ENCODE measurements around the gene RRP1.
A peak's percentile ranks its signal among the peaks of the same experiment; 100 is the strongest.

RRP1 gene

GRCh38 chr21:43789276-43790009 is at the start of gene RRP1:
RRP1 (plus strand) TSS chr21:43789577; CDS start chr21:43789630, 53 bp downstream.
- Histone ChIP-seq H3K9ac (ENCODE audit: low read length) (peak within 1 kb of the TSS; percentile 70), H3K27ac (ENCODE audit: low read depth, low read length) (peak within 1 kb of the TSS; percentile 85)

GRCh38 chr21:43739621-43740435 is 49.5 kb upstream of the RRP1 start:
- H3K27ac ChIP-seq (ENCODE audit: low read depth, low read length) = no peak overlapping the region
- H3K4me1 ChIP-seq (ENCODE audit: control insufficient read depth, insufficient read depth, low read length) = no peaks in the 10 kb centered on the region
- H3K27me3 ChIP-seq (ENCODE audit: control insufficient read depth, insufficient read depth, low read length) = no peaks in the 10 kb centered on the region
- H3K9ac ChIP-seq (ENCODE audit: low read length) = no peak overlapping the region
- no peak overlapping the region for H3K4me3 ChIP-seq (ENCODE audit: low read length)
- peaks cover 14% of the 10 kb centered on the region for H3K36me3 ChIP-seq (ENCODE audit: control insufficient read depth, insufficient read depth, low read length)

More at GRCh38 chr21:43789276-43790009, at the start of gene RRP1:
- H3K27me3 ChIP-seq (ENCODE audit: control insufficient read depth, insufficient read depth, low read length) = no peaks in the 10 kb centered on the region
- peaks cover 14% of the 10 kb centered on the region for H3K36me3 ChIP-seq (ENCODE audit: control insufficient read depth, insufficient read depth, low read length)
- peaks cover 5% of the 10 kb centered on the region for H3K4me1 ChIP-seq (ENCODE audit: control insufficient read depth, insufficient read depth, low read length)
- H3K4me3 ChIP-seq (ENCODE audit: low read length) = peak within 1 kb of the TSS; percentile 86

GRCh38 chr21:43740497-43741156 is 48.8 kb upstream of the RRP1 start:
- no peak overlapping the region for H3K27ac ChIP-seq (ENCODE audit: low read depth, low read length)
- H3K27me3 ChIP-seq (ENCODE audit: control insufficient read depth, insufficient read depth, low read length) = no peaks in the 10 kb centered on the region
- H3K9ac ChIP-seq (ENCODE audit: low read length) = no peak overlapping the region
- H3K4me1 ChIP-seq (ENCODE audit: control insufficient read depth, insufficient read depth, low read length) = no peaks in the 10 kb centered on the region
- no peak overlapping the region for H3K4me3 ChIP-seq (ENCODE audit: low read length)
- H3K36me3 ChIP-seq (ENCODE audit: control insufficient read depth, insufficient read depth, low read length) = peaks cover 12% of the 10 kb centered on the region

GRCh38 chr21:43741423-43742096 is 47.8 kb upstream of the RRP1 start:
- Histone ChIP-seq H3K27me3 (ENCODE audit: control insufficient read depth, insufficient read depth, low read length) (no peaks in the 10 kb centered on the region), H3K4me1 (ENCODE audit: control insufficient read depth, insufficient read depth, low read length) (no peaks in the 10 kb centered on the region), H3K4me3 (ENCODE audit: low read length) (no peak overlapping the region), H3K36me3 (ENCODE audit: control insufficient read depth, insufficient read depth, low read length) (peaks cover 16% of the 10 kb centered on the region), H3K9ac (ENCODE audit: low read length) (no peak overlapping the region), H3K27ac (ENCODE audit: low read depth, low read length) (no peak overlapping the region)

GRCh38 chr21:43743947-43744346 is 45.4 kb upstream of the RRP1 start:
- H3K4me3 ChIP-seq (ENCODE audit: low read length) = no peak overlapping the region
- no peak overlapping the region for H3K27ac ChIP-seq (ENCODE audit: low read depth, low read length)
- no peak overlapping the region for H3K9ac ChIP-seq (ENCODE audit: low read length)
- H3K27me3 ChIP-seq (ENCODE audit: control insufficient read depth, insufficient read depth, low read length) = no peaks in the 10 kb centered on the region
- H3K36me3 ChIP-seq (ENCODE audit: control insufficient read depth, insufficient read depth, low read length) = peaks cover 21% of the 10 kb centered on the region
- no peaks in the 10 kb centered on the region for H3K4me1 ChIP-seq (ENCODE audit: control insufficient read depth, insufficient read depth, low read length)

- H3K36me3 ChIP-seq (ENCODE audit: control insufficient read depth, insufficient read depth, low read length) = peaks cover 21% of the 10 kb centered on the region
- no peak overlapping the region for H3K27ac ChIP-seq (ENCODE audit: low read depth, low read length)
- H3K9ac ChIP-seq (ENCODE audit: low read length) = no peak overlapping the region
- H3K4me1 ChIP-seq (ENCODE audit: control insufficient read depth, insufficient read depth, low read length) = no peaks in the 10 kb centered on the region
- no peaks in the 10 kb centered on the region for H3K27me3 ChIP-seq (ENCODE audit: control insufficient read depth, insufficient read depth, low read length)
- no peak overlapping the region for H3K4me3 ChIP-seq (ENCODE audit: low read length)
Measured at GRCh38 chr21:43744725-43745124, 44.7 kb upstream of the RRP1 start.

- H3K27me3 ChIP-seq (ENCODE audit: control insufficient read depth, insufficient read depth, low read length) = no peaks in the 10 kb centered on the region
- no peak overlapping the region for H3K9ac ChIP-seq (ENCODE audit: low read length)
- no peaks in the 10 kb centered on the region for H3K4me1 ChIP-seq (ENCODE audit: control insufficient read depth, insufficient read depth, low read length)
- H3K36me3 ChIP-seq (ENCODE audit: control insufficient read depth, insufficient read depth, low read length) = peaks cover 23% of the 10 kb centered on the region
- H3K27ac ChIP-seq (ENCODE audit: low read depth, low read length) = no peak overlapping the region
- H3K4me3 ChIP-seq (ENCODE audit: low read length) = no peak overlapping the region
Measured at GRCh38 chr21:43745772-43746517, 43.4 kb upstream of the RRP1 start.

- Histone ChIP-seq H3K36me3 (ENCODE audit: control insufficient read depth, insufficient read depth, low read length) (peaks cover 38% of the 10 kb centered on the region), H3K9ac (ENCODE audit: low read length) (no peak overlapping the region), H3K27me3 (ENCODE audit: control insufficient read depth, insufficient read depth, low read length) (no peaks in the 10 kb centered on the region), H3K4me1 (ENCODE audit: control insufficient read depth, insufficient read depth, low read length) (no peaks in the 10 kb centered on the region), H3K4me3 (ENCODE audit: low read length) (no peak overlapping the region), H3K27ac (ENCODE audit: low read depth, low read length) (no peak overlapping the region)
Measured at GRCh38 chr21:43748622-43749021, 40.8 kb upstream of the RRP1 start.

- H3K4me1 ChIP-seq (ENCODE audit: control insufficient read depth, insufficient read depth, low read length) = no peaks in the 10 kb centered on the region
- H3K9ac ChIP-seq (ENCODE audit: low read length) = no peak overlapping the region
- H3K36me3 ChIP-seq (ENCODE audit: control insufficient read depth, insufficient read depth, low read length) = peaks cover 33% of the 10 kb centered on the region
- H3K27me3 ChIP-seq (ENCODE audit: control insufficient read depth, insufficient read depth, low read length) = no peaks in the 10 kb centered on the region
- H3K4me3 ChIP-seq (ENCODE audit: low read length) = no peak overlapping the region
- no peak overlapping the region for H3K27ac ChIP-seq (ENCODE audit: low read depth, low read length)
Measured at GRCh38 chr21:43749651-43750262, 39.6 kb upstream of the RRP1 start.

GRCh38 chr21:43750339-43751033 is 38.9 kb upstream of the RRP1 start:
- H3K27ac ChIP-seq (ENCODE audit: low read depth, low read length) = no peak overlapping the region
- H3K4me1 ChIP-seq (ENCODE audit: control insufficient read depth, insufficient read depth, low read length) = no peaks in the 10 kb centered on the region
- H3K4me3 ChIP-seq (ENCODE audit: low read length) = no peak overlapping the region
- no peaks in the 10 kb centered on the region for H3K27me3 ChIP-seq (ENCODE audit: control insufficient read depth, insufficient read depth, low read length)
- H3K9ac ChIP-seq (ENCODE audit: low read length) = no peak overlapping the region
- peaks cover 40% of the 10 kb centered on the region for H3K36me3 ChIP-seq (ENCODE audit: control insufficient read depth, insufficient read depth, low read length)
